K562 (cell line): ENCODE measurements around the gene CADM2. TPM values are rescaled to one million over a fixed set of nuclear protein-coding genes. Genes with fewer than 3 reads are reported as not detected.

ENCODE experiments used
- ATAC-seq: fragments of 200-7000 bp; cut with Tn5 transposase; 3 replicates; pipeline ENCODE4 v1.9.1; 2020; ENCODE audit warnings: moderate library complexity
- BruUV-seq: library from RNA; stranded (reverse); fragments of 400-500 nt; replicated peaks from 2 replicates; lab custom pipeline; 2021; lab: Mats Ljungman, UMichigan
- CTCF ChIA-PET: fragments of 300-600 bp; formaldehyde crosslinking; extraction: SDS; loops from one replicate; lab custom pipeline; 2021; ENCODE audit warnings: low intra/inter-chr PET ratio; lab: Yijun Ruan, JAX
- POLR2A ChIA-PET: fragments of 300-600, 350-650 bp; sonication (Branson Sonifier 250); formaldehyde crosslinking; extraction: SDS; loops from one replicate; lab custom pipeline; 2021; ENCODE audit warnings: antibody characterized with exemption, inconsistent platforms; lab: Yijun Ruan, JAX
- DNase-seq, 4 experiments: peaks; one replicate each; pipeline versions ENCODE4 v3.0.0 to v3.0.0-alpha.2; 2011 to 2018; ENCODE audit warnings: low spot score in 3 of 4, mixed read lengths in 3 of 4; ENCODE audit errors: extremely low read depth in 1 of 4
- FAIRE-seq: peaks from 2 replicates; lab custom pipeline; 2011; peaks lifted over from hg19 to GRCh38; lab: Jason Lieb, UNC
- H2AFZ ChIP-seq: 2 replicates; pipeline ENCODE4 v1.6.0; 2011; ENCODE audit warnings: low read depth, low read length, control low read depth, inconsistent platforms
- H3K27ac ChIP-seq: fragments of 200-600 bp; 3 replicates; pipeline ENCODE4 v1.8.0; 2011; ENCODE audit warnings: low read depth, mild to moderate bottlenecking, control low read depth, inconsistent platforms, low read length, moderate library complexity, mixed read lengths; ENCODE audit errors: extremely low read depth
- H3K27me3 ChIP-seq, 2 experiments: fragments of 300-600 bp in 1 of 2; 2 replicates in 1 of 2; 3 replicates in 1 of 2; pipeline versions ENCODE4 v1.6.0 to v1.8.0; 2011; ENCODE audit warnings: inconsistent platforms in 2 of 2, low read length in 2 of 2, mild to moderate bottlenecking in 1 of 2, mixed read lengths in 1 of 2, moderate library complexity in 1 of 2; ENCODE audit not compliant: control insufficient read depth in 2 of 2, insufficient read depth in 2 of 2
- H3K36me3 ChIP-seq: fragments of 300-600 bp; 3 replicates; pipeline ENCODE4 v1.8.0; 2011; ENCODE audit warnings: mild to moderate bottlenecking, low read length, inconsistent platforms; ENCODE audit not compliant: control insufficient read depth, insufficient read depth
- H3K4me1 ChIP-seq, 2 experiments: fragments of 200-600 bp in 1 of 2; replicated peaks in 1 of 2; 2 replicates in 1 of 2; 3 replicates in 1 of 2; pipeline versions ENCODE4 v1.5.1 to v1.8.0; 2011; ENCODE audit warnings: inconsistent platforms in 2 of 2, low read length in 2 of 2, mild to moderate bottlenecking in 1 of 2, mixed read lengths in 1 of 2, moderate library complexity in 1 of 2; ENCODE audit not compliant: control insufficient read depth in 2 of 2, insufficient read depth in 2 of 2
- H3K4me2 ChIP-seq: 2 replicates; pipeline ENCODE4 v1.6.1; 2011; ENCODE audit warnings: low read length, control low read depth, inconsistent platforms, mixed read lengths; ENCODE audit not compliant: insufficient read depth
- H3K4me3 ChIP-seq: fragments of 200-600 bp; sonication (generic), shearing (Covaris generic); 2 replicates; pipeline ENCODE4 v1.5.1; 2016; ENCODE audit warnings: control low read depth, inconsistent platforms
- H3K79me2 ChIP-seq: fragments of 200-600 bp; 3 replicates; pipeline ENCODE4 v1.8.0; 2011; ENCODE audit warnings: low read length, inconsistent platforms; ENCODE audit not compliant: control insufficient read depth, insufficient read depth
- H3K9ac ChIP-seq, 2 experiments: 2 replicates each; pipeline versions ENCODE4 v1.6.0 to v1.6.1; 2011; ENCODE audit warnings: low read depth in 2 of 2, low read length in 2 of 2, control low read depth in 1 of 2, inconsistent platforms in 1 of 2, mild to moderate bottlenecking in 1 of 2, mixed read lengths in 1 of 2; ENCODE audit not compliant: insufficient read depth in 1 of 2
- H3K9me1 ChIP-seq: one replicate; pipeline ENCODE4 v1.6.0; 2011; ENCODE audit warnings: inconsistent platforms, mild to moderate bottlenecking, low read length, moderate library complexity; ENCODE audit not compliant: control insufficient read depth, insufficient read depth
- H3K9me3 ChIP-seq: replicated peaks from 2 replicates; pipeline ENCODE4 v1.5.1; 2011; ENCODE audit warnings: low read depth, low read length, inconsistent platforms; ENCODE audit not compliant: control insufficient read depth, insufficient read depth
- H4K20me1 ChIP-seq: replicated peaks from 2 replicates; pipeline ENCODE4 v1.6.1; 2011; ENCODE audit warnings: low read length, inconsistent platforms, mixed read lengths; ENCODE audit not compliant: control insufficient read depth, insufficient read depth
- BMI1 ChIP-seq: fragments of 150-350 bp; IDR thresholded peaks from 2 replicates; pipeline ENCODE4 v1.6.1; 2014; ENCODE audit warnings: low read length
- BRCA1 ChIP-seq, 2 experiments: fragments of 450-650 bp in 1 of 2; sonication (generic) in 1 of 2; formaldehyde crosslinking in 1 of 2; IDR thresholded peaks; 2 replicates each; pipeline versions ENCODE4 v1.5.0 to v1.6.1; 2017 to 2020; ENCODE audit warnings: mild to moderate bottlenecking in 1 of 2, missing genetic modification reagents in 1 of 2
- CREB1 ChIP-seq, 2 experiments: sonication (generic) in 1 of 2; formaldehyde crosslinking in 1 of 2; IDR thresholded peaks; 2 replicates each; pipeline versions ENCODE4 v1.6.1 to v1.8.0; 2012 to 2022; ENCODE audit warnings: inconsistent platforms in 1 of 2, mild to moderate bottlenecking in 1 of 2, missing genetic modification reagents in 1 of 2, moderate library complexity in 1 of 2
- CTCFL ChIP-seq: IDR thresholded peaks from 2 replicates; pipeline ENCODE4 v1.6.1; 2011; ENCODE audit warnings: borderline replicate concordance, low read depth, mild to moderate bottlenecking, moderate library complexity, low read length; ENCODE audit not compliant: insufficient read depth, poor library complexity, severe bottlenecking
- KLF10 ChIP-seq: fragments of 250-450 bp; sonication (Bioruptor Pico); IDR thresholded peaks from 2 replicates; pipeline ENCODE4 v1.6.1; 2021; ENCODE audit warnings: matching md5 sums
- LEF1 ChIP-seq: fragments of 450-650 bp; IDR thresholded peaks from 2 replicates; pipeline ENCODE4 v1.6.1; 2016; ENCODE audit warnings: mild to moderate bottlenecking
- NUFIP1 ChIP-seq: fragments of 450-650 bp; IDR thresholded peaks from 2 replicates; pipeline ENCODE4 v1.6.1; 2018; ENCODE audit not compliant: partially characterized antibody
- RBM39 ChIP-seq: fragments of 200-400 bp; formaldehyde crosslinking; optimal IDR thresholded peaks from 2 replicates; pipeline ENCODE3; 2018; ENCODE audit warnings: low read depth, low read length
- SMARCB1 ChIP-seq: IDR thresholded peaks from 2 replicates; pipeline ENCODE4 v1.6.1; 2011; ENCODE audit warnings: improper control_type of control experiment, low read depth; ENCODE audit not compliant: insufficient read length
- ZBTB5 ChIP-seq: fragments of 450-650 bp; IDR thresholded peaks from 2 replicates; pipeline ENCODE4 v1.6.1; 2017; ENCODE audit warnings: antibody characterized with exemption
- ZBTB9 ChIP-seq: fragments of 450-650 bp; formaldehyde crosslinking; IDR thresholded peaks from 2 replicates; pipeline ENCODE4 v1.4.0; 2020; ENCODE audit warnings: mild to moderate bottlenecking, moderate library complexity
- ZNF561 ChIP-seq: fragments of 450-650 bp; formaldehyde crosslinking; conservative IDR thresholded peaks from 2 replicates; pipeline ENCODE4 v1.4.0; 2020; ENCODE audit warnings: mild to moderate bottlenecking, moderate library complexity
- ZNF695 ChIP-seq: fragments of 450-650 bp; formaldehyde crosslinking; IDR thresholded peaks from 2 replicates; pipeline ENCODE4 v1.4.0; 2020; ENCODE audit warnings: mild to moderate bottlenecking, moderate library complexity
- ZNF75A ChIP-seq: fragments of 450-650 bp; formaldehyde crosslinking; IDR thresholded peaks from 2 replicates; pipeline ENCODE4 v1.4.0; 2020; ENCODE audit warnings: mild to moderate bottlenecking
- WGBS: fragments of 100-300 bp; shearing (Covaris generic); methylation state at CpG from one replicate; pipeline ENCODE4 v1.1.6; 2016; ENCODE audit warnings: low coverage, mixed read lengths; ENCODE audit not compliant: insufficient coverage; ENCODE audit errors: missing lambda C conversion rate; 5-methylcytosine and 5-hydroxymethylcytosine counted together
- in situ Hi-C: fragments of 300-500 bp; cut with MboI; formaldehyde crosslinking; loops from 4 replicates; pipeline ENCODE4 v1.15.0; 2018; ENCODE audit warnings: inconsistent platforms, mixed read lengths
- intact Hi-C: fragments of 100-400 bp; cut with micrococcal nuclease; formaldehyde crosslinking; loops from 2 replicates; pipeline ENCODE4 v1.14.2; 2022
- polyA plus RNA-seq, 8 experiments: library from polyadenylated mRNA; depleted of rRNA in 4 of 8; stranded (reverse) in 5 of 8; unstranded in 3 of 8; fragments of >200 nt; fragmentation: Nextera tagmentation in 2 of 8; fragmentation: Illumina TruSeq in 1 of 8; extraction: Ambion mirVana in 2 of 8; extraction: Trizol in 1 of 8; gene quantifications; 2 replicates each; pipeline versions ENCODE4 v1.2.1 to v1.2.3, GENCODE V29; 2011 to 2014; ENCODE audit warnings: inconsistent platforms in 1 of 8, missing spikeins in 1 of 8
- total RNA-seq, 7 experiments: library from RNA; depleted of rRNA in 6 of 7; stranded (reverse); fragments of >200 nt in 6 of 7; fragmentation: Illumina TruSeq in 2 of 7; extraction: Trizol in 2 of 7; gene quantifications; 2 replicates each; pipeline versions ENCODE4 v1.2.1 to v1.2.3, GENCODE V29; 2011 to 2021; ENCODE audit warnings: low replicate concordance in 1 of 7

CADM2 gene
- total and polyA plus RNA-seq, 9 of the 15 experiments (the other 6 are each of a cell fraction or from before 2014, with no cell fraction given): 0.11 to 3.2 (median 0.95) TPM

- no peak for TF ChIP-seq CTCFL
Observed at GRCh38 chr3:85244091-85244490, 285.3 kb downstream of the CADM2 start (continued).

GRCh38 chr3:85244519-85244918 is 285.7 kb downstream of the CADM2 start:
- H3K4me3 ChIP-seq: no peak overlapping the region
- no peak overlapping the region for H2AFZ ChIP-seq
- no peaks in the 10 kb centered on the region for H3K36me3 ChIP-seq
- in situ Hi-C loops (no loop called here), intact Hi-C loops (no loop called here)
- H3K9me1 ChIP-seq: no peaks in the 10 kb centered on the region
- no peaks in the 10 kb centered on the region for H4K20me1 ChIP-seq
- ChIA-PET POLR2A (no interaction called here), CTCF (no interaction called here)
- FAIRE-seq: no peak
- H3K79me2 ChIP-seq: no peaks in the 10 kb centered on the region
- H3K4me2 ChIP-seq: no peak overlapping the region
- H3K9me3 ChIP-seq: no peaks in the 10 kb centered on the region
- WGBS: 0% methylated on average over 2 of the region's 2 CpGs
- H3K27ac ChIP-seq: no peak overlapping the region
- no TSS peak for BruUV-seq
- no peaks in the 10 kb centered on the region for H3K4me1 ChIP-seq
- TF ChIP-seq KLF10 (CRISPR knock-in tag): no peak
- TF ChIP-seq ZBTB9 (CRISPR knock-in tag): no peak
- no peak for TF ChIP-seq LEF1
- TF ChIP-seq ZNF75A (CRISPR knock-in tag): no peak
- TF ChIP-seq SMARCB1: no peak
- TF ChIP-seq ZNF561: no peak
- no peak for TF ChIP-seq NUFIP1
- TF ChIP-seq RBM39: no peak
- no peak for TF ChIP-seq ZNF695 (CRISPR knock-in tag)
- TF ChIP-seq BMI1: no peak
- no peak for TF ChIP-seq CREB1 (IDR thresholded peaks at IDR 0.05)
- no peak for TF ChIP-seq CREB1 (CRISPR knock-in tag; IDR thresholded peaks at IDR 0.05)
- no peak for TF ChIP-seq BRCA1 (IDR thresholded peaks at IDR 0.05)
- no peak for TF ChIP-seq BRCA1 (CRISPR knock-in tag; IDR thresholded peaks at IDR 0.05)
- TF ChIP-seq ZBTB5: no peak
- ATAC-seq: no peak
- H3K9ac ChIP-seq: no peak overlapping the region
- no peak for DNase-seq
- H3K27me3 ChIP-seq: no peaks in the 10 kb centered on the region
